Stimulated activated CD4-positive, alpha-beta T cell treated with anti-CD3 and anti-CD28 coated beads, TNF-alpha, amount 100 ng/mL, for 48 hours (primary cell): ENCODE measurements around the gene MCAT.

Experiments
- DNase-seq, 3 donors: peaks; one replicate each; pipeline ENCODE4 v3.0.0-alpha.2; 2020; ENCODE audit warnings: low read depth in 3 of 3

Gene MCAT, protein sequence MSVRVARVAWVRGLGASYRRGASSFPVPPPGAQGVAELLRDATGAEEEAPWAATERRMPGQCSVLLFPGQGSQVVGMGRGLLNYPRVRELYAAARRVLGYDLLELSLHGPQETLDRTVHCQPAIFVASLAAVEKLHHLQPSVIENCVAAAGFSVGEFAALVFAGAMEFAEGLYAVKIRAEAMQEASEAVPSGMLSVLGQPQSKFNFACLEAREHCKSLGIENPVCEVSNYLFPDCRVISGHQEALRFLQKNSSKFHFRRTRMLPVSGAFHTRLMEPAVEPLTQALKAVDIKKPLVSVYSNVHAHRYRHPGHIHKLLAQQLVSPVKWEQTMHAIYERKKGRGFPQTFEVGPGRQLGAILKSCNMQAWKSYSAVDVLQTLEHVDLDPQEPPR

DNA sequence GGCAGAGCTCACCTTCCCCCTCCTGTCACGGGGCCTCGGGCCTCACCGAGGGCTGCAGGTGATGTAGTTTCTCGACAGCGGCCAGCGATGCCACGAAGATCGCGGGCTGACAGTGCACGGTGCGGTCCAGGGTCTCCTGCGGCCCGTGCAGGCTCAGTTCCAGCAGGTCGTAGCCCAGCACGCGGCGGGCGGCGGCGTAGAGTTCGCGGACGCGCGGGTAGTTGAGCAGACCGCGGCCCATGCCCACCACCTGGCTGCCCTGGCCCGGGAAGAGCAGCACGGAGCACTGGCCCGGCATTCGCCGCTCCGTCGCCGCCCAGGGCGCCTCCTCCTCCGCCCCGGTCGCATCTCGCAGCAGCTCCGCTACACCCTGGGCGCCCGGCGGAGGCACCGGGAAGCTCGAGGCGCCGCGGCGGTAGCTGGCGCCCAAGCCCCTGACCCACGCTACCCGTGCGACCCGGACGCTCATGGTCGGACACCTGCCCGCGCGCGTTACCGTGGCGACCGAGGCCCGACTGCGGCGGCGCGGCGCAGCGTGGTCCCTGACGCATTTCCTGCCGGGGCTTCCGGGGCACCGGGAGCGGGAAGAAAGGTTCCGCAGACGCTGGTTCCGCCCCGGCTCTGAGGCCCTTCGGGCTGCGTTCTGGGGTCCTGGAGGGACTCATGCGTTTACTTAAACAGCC, at the start of gene MCAT:
Gene MCAT, minus strand, starts transcription at position 519 of the 683 bp plus-strand sequence. Its CDS starts 50 bp downstream, at position 469.
- DNase-seq = peak; percentile 66 to 80 (median 67)

DNA sequence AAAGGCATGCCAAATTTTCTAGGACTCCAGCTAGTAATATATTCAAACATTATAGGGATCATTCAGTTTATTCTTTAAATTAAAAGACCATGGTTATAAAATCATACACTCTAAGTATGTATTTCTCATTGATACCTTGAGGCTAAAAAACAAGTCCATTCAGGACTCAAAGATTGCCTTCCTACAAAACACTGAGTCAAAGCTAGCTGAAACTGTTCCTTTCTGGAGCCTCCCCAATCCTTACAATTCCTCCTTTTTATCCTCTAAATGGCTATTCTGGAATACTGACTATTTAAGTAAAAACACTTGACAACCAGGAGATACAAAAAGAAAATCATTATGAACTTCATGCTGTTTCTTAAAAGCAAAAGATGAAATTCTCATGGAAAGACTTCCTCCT, 48.6 kb upstream of the MCAT start:
- DNase-seq = no peak

DNA sequence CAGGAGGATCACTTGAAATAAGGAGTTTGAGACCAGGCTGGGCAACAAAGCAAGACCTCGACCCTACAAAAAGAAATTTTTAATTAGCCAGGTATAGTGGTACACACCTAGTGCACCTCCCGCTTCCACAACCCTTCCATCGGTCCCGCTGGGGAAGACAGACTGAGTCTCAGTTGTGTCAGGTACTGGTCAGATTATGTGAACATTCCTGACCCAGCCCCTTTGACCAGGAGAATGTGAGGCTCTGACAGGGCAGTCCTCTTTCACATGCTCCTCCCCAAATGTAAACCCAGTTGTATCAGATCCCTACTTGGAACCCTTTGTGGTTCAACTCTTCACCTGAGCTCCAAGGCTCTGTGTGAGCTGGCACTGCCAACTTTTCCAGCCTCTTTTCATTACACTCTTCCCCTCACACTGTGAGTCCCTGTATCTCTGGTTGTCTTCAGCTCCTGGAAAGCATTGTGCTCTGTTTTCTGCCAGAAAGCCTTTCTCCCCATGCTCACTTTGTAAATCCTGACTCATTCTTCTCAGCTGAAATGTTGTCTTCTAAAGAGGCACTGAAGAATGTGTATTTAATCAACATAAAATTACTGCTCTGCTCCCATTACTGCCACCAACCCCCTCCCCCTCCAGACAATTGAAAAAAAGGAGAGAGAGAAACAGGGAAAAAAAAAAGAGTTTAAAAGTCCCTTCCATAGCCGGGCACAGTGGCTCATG, 45.8 kb upstream of the MCAT start:
- DNase-seq = no peak

DNA sequence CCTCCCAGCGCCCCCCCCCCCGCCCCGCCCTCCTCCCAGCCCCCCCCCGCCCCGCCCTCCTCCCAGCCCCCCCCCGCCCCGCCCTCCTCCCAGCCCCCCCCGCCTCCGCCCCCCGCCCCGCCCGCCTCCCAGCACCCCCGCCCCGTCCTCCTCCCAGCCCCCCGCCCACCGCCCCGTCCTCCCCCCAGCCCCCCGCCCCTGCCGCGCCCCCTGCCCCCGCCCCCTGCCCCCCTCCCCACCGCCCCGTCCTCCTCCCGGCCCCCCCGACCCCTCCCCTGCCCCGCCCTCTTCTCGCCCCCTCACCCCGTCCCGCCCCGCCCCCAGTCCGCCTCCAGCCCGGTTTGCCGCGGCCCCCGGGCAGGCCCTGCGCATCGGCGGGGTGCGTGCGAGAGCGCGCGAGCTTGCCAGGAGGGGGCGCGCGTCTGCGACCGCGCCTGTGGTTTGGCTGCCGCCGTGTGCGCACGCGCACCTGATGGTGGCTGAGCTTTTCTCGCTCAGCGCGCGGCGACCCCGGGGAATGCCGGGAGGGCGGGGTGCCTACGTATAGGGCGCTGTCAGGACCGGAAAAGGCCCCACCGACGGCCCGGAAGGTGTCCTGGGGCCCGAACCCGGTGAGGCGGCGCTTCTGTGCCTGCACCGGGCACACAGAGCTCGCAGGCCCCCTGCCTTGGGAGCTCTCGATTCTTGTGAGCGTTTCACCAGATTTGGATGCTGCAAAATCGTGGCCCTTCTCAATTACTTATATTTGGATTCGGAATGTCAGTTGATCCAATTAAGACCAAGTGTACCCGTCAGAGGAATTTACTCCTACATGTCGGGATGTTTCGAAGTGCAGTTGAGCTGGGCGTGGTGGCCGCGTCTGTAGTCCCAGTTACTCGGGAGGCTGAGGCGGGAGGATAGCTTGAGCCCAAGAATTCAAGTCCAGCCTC, 44.2 kb upstream of the MCAT start:
- DNase-seq = peak; percentile 91 to 93 (median 93)

DNA sequence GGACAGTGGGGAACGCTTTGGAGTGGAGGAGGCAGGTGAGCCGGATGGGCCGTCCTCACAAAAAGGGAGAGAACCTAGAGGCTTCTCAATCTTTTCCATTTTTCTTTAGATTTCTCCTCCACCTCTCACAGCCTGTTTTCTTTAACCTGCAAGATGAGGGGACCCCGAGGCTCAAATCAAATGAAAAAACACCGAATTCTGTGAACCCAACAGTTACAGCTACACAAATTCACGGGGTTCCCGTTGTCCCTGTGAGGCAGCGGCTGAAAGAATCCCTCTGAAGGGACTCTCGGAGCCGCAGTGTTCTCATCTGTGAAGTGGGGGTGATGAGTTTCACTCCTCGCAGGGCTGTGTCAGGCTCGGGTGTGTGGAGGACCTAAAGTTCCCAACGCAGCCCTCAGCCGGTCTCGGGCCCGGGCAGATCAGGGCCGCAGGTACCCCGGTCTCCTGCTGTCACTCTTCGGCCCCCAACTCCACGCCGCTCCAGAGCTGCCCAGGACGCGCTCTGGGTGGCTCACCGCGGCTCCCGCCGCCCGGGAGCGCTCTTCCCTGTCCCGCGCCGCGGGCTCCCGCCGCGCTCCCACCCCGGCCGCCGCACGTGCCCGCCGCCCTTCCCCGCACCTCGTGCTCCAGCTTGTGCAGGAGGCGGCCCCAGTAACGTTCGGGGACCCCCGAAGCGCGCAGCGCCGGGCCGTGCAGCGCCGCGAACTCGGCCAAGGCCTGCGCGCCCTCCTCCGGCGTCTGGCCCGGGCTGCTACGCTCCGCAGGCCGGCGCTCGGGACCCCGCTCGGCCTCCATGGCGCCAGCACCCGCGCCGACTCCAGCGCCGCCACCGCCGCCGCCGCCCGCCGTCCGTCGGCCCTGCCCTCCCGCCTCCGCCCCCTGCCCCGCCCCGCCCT, 43.3 kb upstream of the MCAT start, which contains the start of gene TTLL12:
Gene TTLL12, minus strand, starts transcription at position 863 of the 899 bp plus-strand sequence. Its CDS starts 65 bp downstream, at position 798.
- peak; percentile 17 to 45 (median 34) for DNase-seq

DNA sequence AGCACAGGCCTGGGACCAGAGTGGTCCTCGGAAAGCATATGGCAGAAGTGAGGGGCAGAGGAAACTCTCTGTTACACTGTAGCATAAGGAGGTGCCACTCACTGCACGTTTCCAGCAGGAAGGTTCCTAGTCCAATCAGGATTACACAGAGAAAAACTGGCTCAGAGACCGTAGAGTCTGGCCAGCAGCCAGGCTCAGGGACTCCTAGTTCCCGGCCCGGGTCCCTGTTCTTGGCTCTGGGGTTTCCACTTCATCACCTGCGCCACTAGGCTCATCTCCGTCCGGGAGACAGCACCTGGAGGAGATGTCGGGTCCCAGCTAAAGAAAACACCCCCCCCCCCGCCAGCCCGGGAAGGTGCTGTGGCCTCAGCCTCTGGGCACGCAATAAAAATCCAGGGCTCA, 42.7 kb upstream of the MCAT start:
- DNase-seq = no peak

DNA sequence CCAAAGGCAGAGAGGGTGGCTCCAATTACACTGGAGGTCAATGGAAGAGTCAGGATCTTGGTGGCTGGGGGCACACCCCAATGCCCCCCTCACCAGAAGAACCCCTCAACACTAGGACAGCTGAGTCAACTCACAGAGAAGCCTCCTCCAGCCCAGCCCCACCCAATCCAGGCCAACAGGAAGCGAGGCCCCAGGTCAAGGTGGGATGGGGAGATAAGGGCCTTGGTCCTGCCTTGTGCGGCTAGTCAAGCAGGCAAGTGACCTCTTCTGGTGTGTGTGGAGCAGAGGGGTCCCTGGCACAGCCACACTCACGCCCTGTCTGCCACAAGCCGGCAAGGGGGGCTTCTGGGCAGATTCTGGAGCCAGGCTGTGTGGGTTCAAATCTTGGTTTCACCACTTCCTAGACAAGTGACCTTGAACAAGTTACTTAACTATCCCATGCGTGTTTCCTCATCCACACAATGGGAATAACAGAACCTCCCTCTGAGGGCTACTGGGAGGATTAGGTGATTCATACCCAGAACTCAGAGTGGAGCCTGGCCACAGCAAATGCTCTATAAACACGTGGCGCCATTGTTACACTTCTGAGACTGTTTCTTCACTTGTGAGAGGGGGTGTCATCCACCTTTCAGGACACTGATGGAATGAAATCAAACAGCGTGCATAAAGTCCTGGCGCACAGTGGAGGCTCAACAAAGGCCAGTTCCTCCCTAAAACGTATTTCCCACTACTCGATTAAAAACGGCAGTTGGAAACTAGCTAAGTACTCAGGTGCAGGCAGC, 40.5 kb upstream of the MCAT start:
- no peak for DNase-seq

DNA sequence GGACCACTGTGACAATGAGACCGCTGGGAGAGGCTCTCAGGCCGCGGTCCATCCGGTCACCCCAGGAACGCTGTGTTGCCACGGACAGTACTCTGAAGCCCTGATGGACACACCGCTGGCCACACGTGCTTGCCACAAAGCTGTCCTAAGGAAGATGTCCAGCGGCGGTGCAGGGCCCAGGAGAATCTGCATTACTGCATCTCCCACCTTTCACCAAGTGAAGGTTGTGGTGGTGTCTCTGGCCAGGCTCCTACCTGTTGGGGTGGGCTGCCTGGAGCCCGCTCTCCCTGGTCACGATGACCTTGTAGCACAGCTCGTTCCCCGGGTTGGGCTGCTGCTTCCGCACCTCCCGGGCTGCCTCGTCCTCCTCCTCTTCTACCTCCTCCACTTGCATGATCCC, 39.5 kb upstream of the MCAT start:
- DNase-seq = no peak

DNA sequence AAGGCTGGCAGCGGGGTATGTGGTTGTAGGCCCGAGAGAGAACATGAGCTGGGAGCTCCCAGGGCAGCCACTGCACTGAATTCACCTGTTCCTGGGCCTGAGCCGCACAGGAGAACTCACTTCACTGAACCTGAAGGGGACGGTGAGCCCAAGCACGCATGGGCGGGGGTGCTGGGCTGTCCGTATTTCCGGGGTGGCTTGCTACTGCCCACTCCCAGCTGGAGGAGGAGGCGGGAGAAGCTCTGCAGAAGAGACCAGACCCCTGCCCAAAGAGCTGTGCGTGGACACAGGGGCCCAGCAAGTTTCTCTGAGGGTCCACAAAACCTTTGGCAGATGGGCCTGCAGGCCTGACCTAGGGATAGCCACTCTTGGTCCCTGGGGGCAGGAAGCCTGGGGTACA, 38.9 kb upstream of the MCAT start:
- DNase-seq = no peak

DNA sequence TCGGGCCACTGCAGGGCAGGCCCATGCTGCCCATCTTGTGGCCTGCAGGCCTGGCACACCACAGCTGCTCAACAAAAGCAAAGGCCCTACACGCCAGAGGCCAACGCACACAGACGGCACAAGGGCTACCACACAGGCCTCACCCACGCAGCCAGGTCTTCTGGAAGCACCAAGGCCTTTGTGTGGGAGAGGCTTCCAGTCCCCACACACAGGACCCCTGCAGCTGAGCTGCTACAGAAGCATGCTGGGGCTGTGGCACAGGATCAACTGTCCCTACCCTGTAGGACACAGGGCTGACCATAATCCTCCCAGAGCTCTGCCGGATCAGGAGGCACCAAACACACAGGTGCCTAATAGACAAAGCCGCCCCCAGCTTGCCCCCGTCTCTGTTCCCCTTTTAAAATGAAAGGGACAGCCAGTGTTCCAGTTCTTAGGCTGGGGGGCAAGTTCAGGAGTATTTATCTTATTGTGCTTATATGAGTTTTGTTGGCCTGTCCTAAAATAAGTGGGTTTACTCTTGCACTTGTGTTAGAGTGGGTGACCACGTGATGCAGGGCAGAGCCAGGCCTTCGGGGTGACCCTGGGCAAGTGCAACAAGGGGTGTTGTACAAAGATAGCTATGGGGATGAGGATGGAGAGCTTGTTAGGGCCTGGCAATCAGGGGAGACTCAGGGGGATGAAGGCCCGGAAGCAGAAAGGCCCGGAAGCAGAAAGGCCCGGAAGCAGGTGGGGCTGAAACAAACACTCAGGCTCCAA, 38.3 kb upstream of the MCAT start:
- no peak for DNase-seq

DNA sequence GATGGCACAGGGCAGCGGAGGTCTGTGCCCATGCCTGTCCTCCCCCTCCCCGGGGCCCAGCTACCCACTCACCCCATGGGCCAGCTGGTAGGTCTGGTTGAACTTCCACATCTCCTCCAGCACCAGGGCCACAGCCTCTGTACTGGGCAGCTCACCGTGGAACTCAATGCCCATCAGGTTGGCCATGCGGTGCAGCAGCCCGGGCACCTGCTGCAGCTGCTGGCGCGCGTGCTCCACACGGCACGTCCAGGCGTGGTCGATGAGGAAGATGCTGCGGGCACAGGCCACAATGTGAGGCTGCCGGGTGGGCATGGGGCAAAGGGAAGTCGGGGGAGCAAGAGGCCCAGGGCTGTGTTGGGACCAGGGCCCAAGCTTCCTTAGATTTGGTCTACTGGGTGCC, 37.5 kb upstream of the MCAT start:
- no peak for DNase-seq

DNA sequence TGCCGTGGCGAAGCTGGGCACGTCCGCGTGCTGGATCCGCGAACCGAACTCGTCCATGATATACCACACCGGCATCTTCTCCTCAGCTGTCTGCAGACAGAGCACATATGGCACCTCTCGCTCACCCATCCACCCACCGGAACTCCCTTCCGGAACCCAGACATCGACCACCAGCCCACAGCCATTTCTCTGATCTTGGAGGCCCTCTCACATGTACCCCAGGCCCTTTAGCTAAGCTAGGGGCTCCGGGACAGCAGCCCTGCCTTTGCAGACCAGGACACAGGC, 36.7 kb upstream of the MCAT start:
- no peak for DNase-seq

DNA sequence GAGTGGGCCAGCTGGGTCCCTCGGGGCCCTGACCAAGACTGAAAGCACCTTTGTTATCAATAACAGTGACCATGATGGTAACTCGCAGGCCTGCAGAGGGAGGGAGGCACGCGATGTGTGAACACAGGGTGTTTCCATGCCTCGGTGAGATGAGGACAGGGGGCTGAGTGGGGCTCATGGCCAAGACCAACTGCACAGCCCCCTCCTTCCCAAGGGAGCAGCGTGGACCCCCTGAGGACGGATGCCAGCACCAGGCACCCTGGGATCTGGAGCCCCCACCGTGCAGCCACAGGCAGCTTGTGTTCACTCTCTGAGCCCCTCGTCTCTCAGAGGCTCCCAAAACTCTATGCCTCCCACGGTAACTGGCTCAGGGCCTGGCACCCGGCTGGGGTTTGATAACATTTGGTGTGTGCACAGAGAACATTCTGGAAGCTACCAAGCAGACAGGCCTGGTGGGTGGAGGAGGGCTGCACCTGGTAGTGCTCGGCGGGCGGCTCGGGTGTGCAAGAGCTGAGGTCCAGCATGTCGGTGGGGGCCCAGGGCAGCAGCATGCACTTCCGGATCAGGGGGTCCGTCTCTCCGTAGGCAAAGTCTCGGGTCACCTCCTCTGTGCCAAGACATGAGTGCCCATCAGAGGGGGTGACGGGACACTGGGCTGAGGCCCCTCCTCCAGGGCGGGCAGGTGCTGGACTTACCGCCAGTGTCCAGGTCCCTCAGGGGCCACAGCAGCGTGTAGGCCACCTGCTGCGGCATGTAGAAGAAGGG, 36.1 kb upstream of the MCAT start:
- DNase-seq = no peak

DNA sequence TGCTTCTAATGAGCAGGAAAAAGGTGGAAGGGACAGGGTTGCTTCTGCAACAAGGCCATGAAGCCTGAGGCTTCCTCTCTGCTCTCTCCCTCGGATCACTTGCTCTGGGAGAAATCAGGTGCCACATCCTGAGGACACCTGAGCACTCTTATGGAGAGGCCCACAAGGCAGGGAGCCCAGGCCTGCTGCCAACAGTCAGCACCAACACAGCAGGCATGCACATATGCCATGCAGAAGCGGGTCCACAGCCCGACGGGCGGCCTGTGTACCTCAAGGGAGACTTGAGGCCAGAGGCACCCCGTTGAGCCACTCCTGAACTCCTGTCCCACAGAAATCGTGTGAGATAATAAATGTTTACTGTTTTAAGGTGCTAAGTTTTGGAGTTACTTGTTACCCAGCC, 34.3 kb upstream of the MCAT start:
- DNase-seq = no peak

DNA sequence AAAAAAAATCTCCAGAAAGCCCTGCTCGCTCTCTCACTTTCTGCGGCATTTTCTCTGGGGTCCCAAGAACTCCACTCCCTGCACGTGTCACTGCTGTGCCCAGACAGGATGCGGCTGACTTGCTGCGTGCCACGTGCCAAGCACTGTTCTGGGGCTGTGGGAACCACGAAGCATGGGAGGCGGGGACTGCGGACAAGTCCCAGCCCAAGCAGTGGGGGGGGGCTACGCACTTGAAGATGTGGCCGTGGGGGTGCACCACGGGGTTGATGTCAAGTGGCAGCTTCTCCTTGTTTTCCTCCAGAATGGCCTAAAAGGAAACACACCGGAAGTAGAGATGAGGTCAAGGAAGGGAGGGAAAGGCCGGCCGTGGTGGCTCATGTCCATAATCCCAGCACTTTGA, 32.9 kb upstream of the MCAT start:
- DNase-seq = no peak

DNA sequence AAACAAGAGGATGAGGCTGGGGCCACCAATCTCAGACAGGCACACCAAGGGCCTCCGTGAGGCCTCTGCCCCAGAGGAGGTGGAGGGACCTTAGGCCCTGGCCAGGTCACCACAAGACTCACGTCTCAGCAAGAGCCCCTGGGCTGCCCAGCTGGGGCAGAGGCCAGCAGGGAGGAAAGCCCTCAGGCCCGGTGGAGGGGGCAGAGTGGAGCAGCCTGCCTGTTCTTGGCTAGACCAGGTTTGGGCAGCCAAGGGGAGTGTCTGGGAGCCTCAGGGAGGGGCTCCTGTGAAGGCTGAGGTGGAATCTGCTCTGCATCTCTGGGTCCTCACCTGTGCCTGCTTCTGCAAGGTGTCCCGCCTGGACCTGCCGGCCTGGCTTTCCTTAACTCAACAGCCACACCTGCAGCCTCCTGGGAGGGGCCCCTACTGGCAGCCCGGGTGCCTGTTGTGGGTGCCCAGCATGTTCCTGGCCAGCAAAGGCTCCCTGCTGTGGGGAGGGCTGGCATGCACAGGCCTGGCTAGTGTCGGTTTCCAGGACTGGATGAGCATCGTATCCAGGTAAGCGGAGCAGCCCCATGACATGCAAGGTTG, 31.8 kb upstream of the MCAT start:
- no peak for DNase-seq

DNA sequence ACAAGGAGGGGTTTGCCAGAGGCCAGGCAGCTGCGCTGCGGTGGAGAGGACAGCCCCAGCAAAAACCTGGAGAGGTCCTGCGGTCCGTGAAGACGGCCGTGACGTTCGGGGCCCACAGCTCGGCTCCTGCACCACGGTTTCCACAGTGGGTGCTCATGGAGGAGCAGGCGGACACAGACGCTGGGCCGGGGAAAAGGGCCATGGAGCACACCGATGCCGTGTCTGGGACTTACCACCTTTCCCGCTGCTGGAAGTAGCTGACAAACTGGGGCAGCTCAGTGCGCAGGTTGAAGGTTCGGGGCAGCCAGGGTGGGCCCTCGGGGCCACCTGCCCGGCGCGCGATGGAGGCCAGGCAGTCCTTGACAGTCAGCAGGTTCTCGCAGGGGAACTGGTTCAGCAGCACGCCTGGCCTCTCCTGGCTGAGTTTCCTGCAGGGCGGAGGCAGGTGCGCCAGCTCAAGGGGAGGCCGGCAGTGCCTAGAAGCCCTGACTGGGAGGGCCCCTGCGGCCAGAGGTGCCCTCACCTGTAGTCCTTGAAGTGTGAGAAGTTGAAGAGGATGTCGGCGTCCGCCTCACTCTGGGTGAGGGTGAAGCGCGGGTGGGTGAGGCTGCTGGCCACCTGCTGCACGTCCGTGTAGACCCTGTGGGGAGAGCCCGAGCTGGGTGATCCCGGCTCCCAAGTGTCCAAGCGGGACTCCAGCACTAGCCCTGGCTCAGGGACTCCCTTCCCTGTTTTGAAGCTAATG, 30.9 kb upstream of the MCAT start:
- DNase-seq = no peak
